HG03575 (cell line): Measurements from ENCODE around the gene SULT1C2.
"Not testable (repeated sequence)": the region's sequence is repeated elsewhere in the genome, so short reads cannot be mapped to it uniquely, and the experiment has no call there.

Experiments
- ATAC-seq: cut with Tn5 transposase; IDR thresholded peaks from one replicate; pipeline ENCODE4 v1.9.1; 2021; ENCODE audit not compliant: unreplicated experiment, insufficient number of reproducible peaks, low FRiP score; ENCODE audit errors: extremely low read depth

SULT1C2 gene

GRCh38 chr2:108284566-108284965 lies 4.1 kb upstream of the SULT1C2 start:
- not testable (repeated sequence) for ATAC-seq

- no peak for ATAC-seq
These were observed 3.1 kb upstream of the SULT1C2 start for GRCh38 chr2:108285616-108286015.

DNA sequence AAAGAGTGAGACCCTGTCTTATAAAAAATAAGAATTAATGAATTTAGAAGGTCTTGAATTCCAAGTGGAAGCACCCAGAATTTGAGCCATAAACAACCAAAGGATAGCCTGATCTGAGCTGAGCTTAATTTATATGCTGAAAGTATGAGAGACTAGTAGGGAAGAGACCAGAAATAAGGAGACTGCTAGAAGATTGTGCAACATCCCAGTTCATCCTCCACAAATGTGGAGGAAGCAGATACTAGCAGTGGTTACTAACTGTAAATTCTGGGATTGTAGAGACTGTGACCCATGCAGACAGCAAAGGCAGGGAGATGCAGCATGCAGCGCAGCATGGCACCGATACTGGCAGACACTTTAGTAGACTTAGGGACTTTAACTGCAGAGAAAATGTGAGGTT lies 1.5 kb upstream of the SULT1C2 start:
- ATAC-seq: no peak

DNA sequence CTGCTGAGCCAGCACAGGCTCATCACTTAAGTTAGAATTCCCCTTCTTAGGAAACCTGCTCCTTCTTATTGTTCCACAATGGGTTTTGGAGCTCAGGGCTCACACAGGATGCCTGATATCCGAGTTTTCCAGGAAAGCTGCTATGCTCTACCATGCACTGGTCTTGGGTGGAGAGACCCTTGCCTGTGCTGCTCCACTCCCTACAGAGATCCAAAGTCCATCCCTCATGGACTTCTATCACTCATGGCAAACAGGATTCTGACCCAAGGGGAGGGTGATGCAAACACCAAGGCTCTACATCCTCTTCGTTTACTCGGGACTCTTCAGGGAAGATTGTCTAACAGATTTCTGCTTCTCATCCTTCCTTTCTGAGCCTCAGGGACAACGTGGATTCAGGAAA lies 5.2 kb downstream of the SULT1C2 start:
- ATAC-seq: no peak

GRCh38 chr2:108297436-108298141 lies 8.9 kb downstream of the SULT1C2 start:
- ATAC-seq: no peak

- ATAC-seq: no peak
These were observed 12.9 kb downstream of the SULT1C2 start for GRCh38 chr2:108301558-108301957.

DNA sequence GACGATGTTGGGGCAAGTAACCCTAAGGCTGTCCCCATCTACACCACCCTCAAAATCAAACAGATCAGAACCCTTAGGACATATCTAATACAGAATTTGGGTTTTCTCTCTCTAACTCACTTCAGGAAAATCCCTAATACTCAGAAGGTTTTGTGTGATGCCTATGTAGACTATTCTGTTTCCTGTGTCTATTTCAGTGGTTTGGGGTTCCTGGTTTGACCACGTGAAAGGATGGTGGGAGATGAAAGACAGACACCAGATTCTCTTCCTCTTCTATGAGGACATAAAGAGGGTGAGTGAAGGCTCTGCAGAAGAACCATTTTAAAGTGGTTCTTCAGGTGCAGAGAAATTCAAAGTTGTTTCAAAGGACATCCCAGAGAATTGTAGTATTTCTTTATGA lies 16.3 kb downstream of the SULT1C2 start:
- ATAC-seq: no peak

- ATAC-seq: no peak
These were observed 17.2 kb downstream of the SULT1C2 start for GRCh38 chr2:108305901-108306300.

- ATAC-seq: no peak
These were observed 21.2 kb downstream of the SULT1C2 start for GRCh38 chr2:108309903-108310302.

GRCh38 chr2:108314586-108315296 lies 26.0 kb downstream of the SULT1C2 start:
- ATAC-seq: no peak

GRCh38 chr2:108315444-108315934 lies 26.8 kb downstream of the SULT1C2 start:
- no peak for ATAC-seq

DNA sequence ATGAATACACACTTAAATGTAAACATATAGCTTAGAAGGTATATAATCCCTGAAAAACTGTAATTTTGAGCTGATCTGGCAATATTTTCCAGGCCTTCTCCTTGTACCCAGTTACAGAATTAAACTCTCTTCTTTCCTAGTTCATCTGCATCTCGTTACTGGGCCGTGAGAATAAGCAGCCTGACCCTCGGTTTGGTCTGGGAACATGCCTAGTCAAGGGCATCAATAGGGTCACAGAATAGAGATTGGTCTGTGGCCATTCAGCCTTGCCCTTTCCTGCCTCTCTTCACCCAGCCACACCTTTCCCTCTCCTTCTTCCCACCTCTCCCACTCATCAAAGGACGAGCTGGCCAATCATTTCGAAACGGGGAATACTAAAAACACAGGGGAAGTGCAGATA lies 27.3 kb downstream of the SULT1C2 start:
- ATAC-seq: no peak

DNA sequence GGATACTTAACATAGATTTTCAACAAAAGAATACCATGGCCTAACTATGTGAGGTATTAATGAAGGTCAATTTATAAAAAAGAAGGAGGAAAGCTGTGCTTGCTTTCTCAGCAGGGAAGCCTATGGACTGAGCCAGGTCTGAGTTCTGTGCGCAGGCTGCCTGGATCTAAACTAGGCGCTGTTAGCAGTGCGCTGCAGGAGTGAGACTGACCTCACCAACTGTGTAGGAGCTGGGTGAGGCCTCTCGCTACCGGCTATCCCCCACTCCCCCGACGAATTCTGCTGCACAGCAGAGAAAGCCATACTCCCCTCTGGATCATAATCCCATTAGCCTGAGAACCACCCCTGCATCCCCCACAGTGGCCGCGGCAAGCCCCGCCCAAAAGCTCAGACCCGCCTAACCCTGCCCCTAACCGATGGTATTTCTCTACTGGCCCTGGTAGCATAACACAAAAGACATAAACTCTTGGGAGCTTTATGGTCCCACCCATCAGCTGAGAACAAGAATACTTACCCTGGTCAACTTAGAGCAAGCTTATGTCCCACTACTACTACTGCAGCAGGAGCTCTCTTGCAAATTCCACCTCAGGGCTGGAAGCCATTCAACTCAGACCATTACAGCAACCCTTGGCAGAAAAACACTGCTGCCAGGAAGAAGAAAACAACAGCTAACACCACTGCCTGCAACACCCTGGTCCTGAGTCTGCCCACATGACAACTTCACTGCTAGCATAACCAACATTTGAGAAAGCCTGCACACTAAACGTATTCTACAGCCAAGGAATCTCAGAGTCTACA lies 28.0 kb downstream of the SULT1C2 start:
- ATAC-seq: no peak

DNA sequence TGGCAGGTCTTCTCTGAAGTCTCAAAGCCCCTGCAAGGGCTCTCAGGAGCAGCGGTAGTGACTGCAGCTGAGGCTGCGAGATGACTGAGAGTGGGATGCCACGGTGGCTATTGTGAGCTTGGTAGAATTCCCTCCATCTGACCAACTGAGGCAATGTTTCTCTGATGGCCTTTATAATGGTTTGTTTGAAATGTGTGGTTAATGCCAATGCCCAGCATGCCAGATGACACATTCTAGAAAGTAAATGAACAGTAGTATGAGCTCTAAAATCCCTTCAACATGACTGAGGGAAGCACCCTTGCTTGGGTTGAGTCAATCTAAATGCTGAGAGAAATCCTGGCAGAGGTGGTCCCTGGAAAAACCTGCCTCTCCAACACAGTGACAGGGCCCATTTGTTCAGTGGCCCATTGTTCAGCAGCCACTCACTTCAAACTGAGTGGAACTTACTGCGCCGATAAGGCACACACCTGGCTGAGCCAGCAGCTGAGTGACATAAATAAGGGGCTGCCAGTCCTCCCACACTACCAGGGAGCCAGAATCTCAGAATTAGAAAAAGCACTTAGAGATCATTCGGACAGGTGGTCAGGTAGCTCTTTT lies 31.7 kb downstream of the SULT1C2 start:
- no peak for ATAC-seq

GRCh38 chr2:108323619-108324018 lies 34.9 kb downstream of the SULT1C2 start:
- ATAC-seq: no peak

DNA sequence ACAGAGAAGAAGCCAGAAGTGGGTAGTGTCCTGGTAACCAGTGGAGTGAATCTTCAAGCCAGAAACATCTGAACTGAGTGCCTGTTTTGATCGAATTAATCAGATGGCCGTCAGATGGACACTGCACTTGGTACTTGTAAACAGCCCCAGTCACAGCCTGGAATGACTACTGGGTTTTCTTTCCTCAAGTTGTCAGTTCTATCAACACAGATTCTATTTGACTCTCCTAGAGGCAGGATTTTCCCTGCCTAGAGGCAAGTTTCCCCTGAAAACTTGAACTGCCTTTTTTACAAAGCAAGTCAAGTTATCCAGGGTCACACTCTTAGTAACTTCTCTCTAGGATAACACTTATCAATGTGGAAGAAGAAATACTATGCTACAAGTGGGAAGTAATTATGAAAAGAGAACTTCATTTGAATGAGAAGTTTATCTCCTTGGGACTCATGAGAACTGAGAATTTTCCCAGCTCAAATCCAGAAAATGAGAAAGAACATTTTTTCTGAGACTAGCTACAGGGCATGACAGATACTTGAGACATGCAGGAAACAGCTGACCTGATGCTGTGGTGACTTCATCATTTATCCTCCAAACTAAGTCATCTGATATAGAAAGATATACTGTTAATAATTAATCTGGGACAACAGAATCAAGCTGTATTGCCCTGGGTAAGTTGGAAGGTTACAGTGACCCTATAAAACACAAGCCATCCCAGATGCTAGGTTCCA lies 36.0 kb downstream of the SULT1C2 start:
- ATAC-seq: no peak

- no peak for ATAC-seq
These were observed 37.1 kb downstream of the SULT1C2 start for GRCh38 chr2:108325756-108326155.

GRCh38 chr2:108329771-108330170 lies 41.1 kb downstream of the SULT1C2 start:
- no peak for ATAC-seq

GRCh38 chr2:108330979-108331378 lies 42.3 kb downstream of the SULT1C2 start:
- no peak for ATAC-seq
